Keratinocyte (primary cell): ENCODE data around the gene ALDH4A1. TPM values are rescaled to one million over a fixed set of nuclear protein-coding genes. Genes with fewer than 3 reads are reported as not detected.

Source experiments
- DNase-seq: peaks from one replicate; pipeline ENCODE4 v3.0.0-alpha.2; 2011; ENCODE audit warnings: low read depth, missing footprints, low spot score
- FAIRE-seq: peaks from 2 replicates; lab custom pipeline; 2011; peaks lifted over from hg19 to GRCh38; lab: Jason Lieb, UNC
- H2AFZ ChIP-seq: 2 replicates; pipeline ENCODE4 v1.6.0; 2012; ENCODE audit warnings: low read length, control low read depth, inconsistent platforms; ENCODE audit not compliant: control insufficient read depth
- H3K27ac ChIP-seq: 2 replicates; pipeline ENCODE4 v1.5.1; 2011; ENCODE audit warnings: low read length; ENCODE audit not compliant: control insufficient read depth, insufficient read depth
- H3K27me3 ChIP-seq: 3 replicates; pipeline ENCODE4 v1.6.0; 2011; ENCODE audit warnings: low read length; ENCODE audit not compliant: control insufficient read depth, insufficient read depth; ENCODE audit errors: extremely low read depth
- H3K36me3 ChIP-seq, 2 experiments: 2 replicates in 1 of 2; 3 replicates in 1 of 2; pipeline ENCODE4 v1.5.1; 2011; ENCODE audit warnings: low read length in 2 of 2, mild to moderate bottlenecking in 1 of 2; ENCODE audit not compliant: control insufficient read depth in 2 of 2, insufficient read depth in 2 of 2; ENCODE audit errors: extremely low read depth in 1 of 2
- H3K4me1 ChIP-seq: 3 replicates; pipeline ENCODE4 v1.5.1; 2011; ENCODE audit warnings: low read length; ENCODE audit not compliant: control insufficient read depth, insufficient read depth; ENCODE audit errors: extremely low read depth
- H3K4me2 ChIP-seq: 3 replicates; pipeline ENCODE4 v1.6.0; 2011; ENCODE audit warnings: low read depth, low read length; ENCODE audit not compliant: control insufficient read depth, insufficient read depth; ENCODE audit errors: extremely low read depth
- H3K4me3 ChIP-seq, 3 experiments: fragments of 200-600 bp in 1 of 3; sonication (generic) in 1 of 3; 2 replicates in 2 of 3; 3 replicates in 1 of 3; pipeline ENCODE4 v1.5.1; 2011 to 2016; ENCODE audit warnings: low read length in 3 of 3, mild to moderate bottlenecking in 3 of 3, control low read depth in 2 of 3, inconsistent platforms in 1 of 3, low read depth in 1 of 3, mixed read lengths in 1 of 3, mixed run types in 1 of 3, moderate library complexity in 1 of 3; ENCODE audit not compliant: control insufficient read depth in 2 of 3, insufficient read depth in 2 of 3; ENCODE audit errors: extremely low read depth in 1 of 3
- H3K79me2 ChIP-seq: 2 replicates; pipeline ENCODE4 v1.6.0; 2012; ENCODE audit warnings: low read length; ENCODE audit not compliant: control insufficient read depth, insufficient read depth
- H3K9ac ChIP-seq: 3 replicates; pipeline ENCODE4 v1.6.0; 2011; ENCODE audit warnings: low read length; ENCODE audit not compliant: control insufficient read depth, insufficient read depth; ENCODE audit errors: extremely low read depth
- H3K9me1 ChIP-seq: 3 replicates; pipeline ENCODE4 v1.6.0; 2011; ENCODE audit warnings: low read length; ENCODE audit not compliant: control insufficient read depth, insufficient read depth; ENCODE audit errors: extremely low read depth
- H3K9me3 ChIP-seq: 2 replicates; pipeline ENCODE4 v1.5.1; 2012; ENCODE audit warnings: low read depth, low read length; ENCODE audit not compliant: control insufficient read depth
- H4K20me1 ChIP-seq: 3 replicates; pipeline ENCODE4 v1.6.0; 2011; ENCODE audit warnings: low read length; ENCODE audit not compliant: control insufficient read depth, insufficient read depth; ENCODE audit errors: extremely low read depth
- EZH2 ChIP-seq: IDR thresholded peaks from one replicate; pipeline ENCODE4 v1.6.1; 2012; ENCODE audit warnings: inconsistent platforms, mild to moderate bottlenecking, low read length, moderate library complexity
- dilution Hi-C: fragments of 300-500 bp; cut with MboI; formaldehyde crosslinking; loops from one replicate; pipeline ENCODE4 v1.7.0; 2020; ENCODE audit warnings: low sequenced_read_pairs; ENCODE audit not compliant: extremely low pct_ligation_motif_present
- polyA plus RNA-seq, 5 experiments: library from polyadenylated mRNA; depleted of rRNA in 3 of 5; stranded (reverse) in 3 of 5; stranded (forward) in 1 of 5; unstranded in 1 of 5; fragments of >200 nt; gene quantifications; 1 replicate in 1 of 5; 2 replicates in 3 of 5; 3 replicates in 1 of 5; pipeline versions ENCODE4 v1.2.1 to v1.2.3, GENCODE V29; 2011 to 2012; ENCODE audit warnings: missing spikeins in 2 of 5, low read depth in 1 of 5, low replicate concordance in 1 of 5
- TF ChIP-seq, protein P1 (sequence below), 3 experiments: IDR thresholded peaks in 1 of 3; conservative IDR thresholded peaks in 1 of 3; optimal IDR thresholded peaks in 1 of 3; 2 replicates in 2 of 3; 3 replicates in 1 of 3; pipeline versions ENCODE3 to v1.5.1; 2011; ENCODE audit warnings: low read length in 3 of 3, mild to moderate bottlenecking in 3 of 3, moderate library complexity in 2 of 3, control low read depth in 1 of 3, inconsistent platforms in 1 of 3; ENCODE audit not compliant: insufficient read depth in 2 of 3; ENCODE audit errors: extremely low read depth in 1 of 3

Gene ALDH4A1
- polyA plus RNA-seq, 1 donor (not counting 4 experiments of a cell fraction or from before 2014, with no cell fraction given) = 52.7 TPM

DNA sequence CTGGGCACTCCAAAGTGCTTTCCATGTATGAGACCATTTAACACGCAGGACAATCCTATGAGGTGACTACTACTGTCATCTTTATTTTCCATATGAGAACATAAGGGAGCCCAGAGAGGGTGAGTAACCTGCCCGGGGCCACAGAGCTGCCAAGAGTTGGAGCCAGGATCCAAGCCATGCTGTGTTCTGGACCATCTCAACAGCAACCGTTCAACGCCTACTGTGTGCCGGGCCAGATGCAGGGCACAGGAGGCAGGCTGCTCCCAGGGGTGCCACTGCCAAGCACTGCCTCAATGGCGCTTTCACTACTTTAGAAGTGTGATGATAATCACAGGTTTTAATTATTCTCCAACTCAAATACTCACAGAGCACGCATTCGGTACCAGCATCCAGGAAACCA lies 3.8 kb downstream of the ALDH4A1 start:
- H3K9me3 ChIP-seq = no peaks in the 10 kb centered on the region
- dilution Hi-C loops = no loop called here

DNA sequence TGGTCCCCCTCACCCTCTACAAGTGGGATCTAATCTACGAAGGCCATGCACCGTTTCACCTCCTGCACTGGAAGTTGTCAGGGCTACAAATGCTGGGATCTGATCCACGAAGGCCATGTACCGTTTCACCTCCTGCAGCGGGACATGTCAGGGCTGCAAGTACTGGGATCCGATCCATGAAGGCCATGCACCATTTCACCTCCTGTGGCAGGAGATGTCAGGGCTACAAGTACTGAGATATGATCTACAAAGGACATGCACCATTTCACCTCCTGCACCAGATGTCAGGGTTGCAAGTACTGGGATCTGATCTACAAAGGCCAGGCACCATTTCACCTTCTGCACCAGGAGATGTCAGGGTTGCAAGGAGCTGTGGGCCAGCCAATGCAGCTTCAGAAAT lies 7.0 kb downstream of the ALDH4A1 start:
- Histone ChIP-seq H3K9me1 (no peaks in the 10 kb centered on the region), H2AFZ (no peak overlapping the region), H3K79me2 (peaks cover 10% of the 10 kb centered on the region), H3K27ac (no peak overlapping the region), H3K9me3 (no peaks in the 10 kb centered on the region), H3K9ac (no peak overlapping the region), H4K20me1 (no peaks in the 10 kb centered on the region), H3K27me3 (no peaks in the 10 kb centered on the region), H3K4me3 (no peak overlapping the region), H3K4me2 (no peak overlapping the region), H3K36me3 (peaks cover 2 to 3% of the 10 kb centered on the region in 2 experiments), H3K4me1 (peaks cover 18% of the 10 kb centered on the region)
- no peak for DNase-seq
- dilution Hi-C loops = no loop called here
- TF ChIP-seq, protein P1, sequence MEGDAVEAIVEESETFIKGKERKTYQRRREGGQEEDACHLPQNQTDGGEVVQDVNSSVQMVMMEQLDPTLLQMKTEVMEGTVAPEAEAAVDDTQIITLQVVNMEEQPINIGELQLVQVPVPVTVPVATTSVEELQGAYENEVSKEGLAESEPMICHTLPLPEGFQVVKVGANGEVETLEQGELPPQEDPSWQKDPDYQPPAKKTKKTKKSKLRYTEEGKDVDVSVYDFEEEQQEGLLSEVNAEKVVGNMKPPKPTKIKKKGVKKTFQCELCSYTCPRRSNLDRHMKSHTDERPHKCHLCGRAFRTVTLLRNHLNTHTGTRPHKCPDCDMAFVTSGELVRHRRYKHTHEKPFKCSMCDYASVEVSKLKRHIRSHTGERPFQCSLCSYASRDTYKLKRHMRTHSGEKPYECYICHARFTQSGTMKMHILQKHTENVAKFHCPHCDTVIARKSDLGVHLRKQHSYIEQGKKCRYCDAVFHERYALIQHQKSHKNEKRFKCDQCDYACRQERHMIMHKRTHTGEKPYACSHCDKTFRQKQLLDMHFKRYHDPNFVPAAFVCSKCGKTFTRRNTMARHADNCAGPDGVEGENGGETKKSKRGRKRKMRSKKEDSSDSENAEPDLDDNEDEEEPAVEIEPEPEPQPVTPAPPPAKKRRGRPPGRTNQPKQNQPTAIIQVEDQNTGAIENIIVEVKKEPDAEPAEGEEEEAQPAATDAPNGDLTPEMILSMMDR (optimal IDR thresholded peaks at IDR 0.05 in 1 of 3, IDR thresholded peaks at IDR 0.05 in 1 of 3, conservative IDR thresholded peaks at IDR 0.05 in 1 of 3; ENCODE audit: extremely low read depth in 1 of 3, insufficient read depth in 2 of 3, low read length in 3 of 3) = no peak
- TF ChIP-seq EZH2 = no peak
- no peak for FAIRE-seq

More for the DNA sequence above, 3.8 kb downstream of the ALDH4A1 start:
- Histone ChIP-seq H3K4me1 (peaks cover 38% of the 10 kb centered on the region), H3K27ac (no peak overlapping the region), H3K9me1 (no peaks in the 10 kb centered on the region), H3K9ac (no peak overlapping the region), H4K20me1 (no peaks in the 10 kb centered on the region), H3K36me3 (peaks cover 0 to 2% of the 10 kb centered on the region in 2 experiments), H3K79me2 (peaks cover 22% of the 10 kb centered on the region), H3K4me3 (no peak overlapping the region), H3K4me2 (no peak overlapping the region), H2AFZ (no peak overlapping the region), H3K27me3 (no peaks in the 10 kb centered on the region)
- DNase-seq = no peak
- TF ChIP-seq, protein P1 (optimal IDR thresholded peaks at IDR 0.05 in 1 of 3, IDR thresholded peaks at IDR 0.05 in 1 of 3, conservative IDR thresholded peaks at IDR 0.05 in 1 of 3; ENCODE audit: extremely low read depth in 1 of 3, insufficient read depth in 2 of 3, low read length in 3 of 3) = no peak
- no peak for TF ChIP-seq EZH2
- no peak for FAIRE-seq
